Naive B cell (primary cell): Measurements from ENCODE around the gene ALDH3B2. TPM values are rescaled to one million over a fixed set of nuclear protein-coding genes. Genes with fewer than 3 reads are reported as not detected.

Experiments
- ATAC-seq, 2 donors: fragments of 150-1000 bp; cut with Tn5 transposase; 2 replicates each; pipeline ENCODE4 v1.10.0; 2021; ENCODE audit warnings: low read depth in 2 of 2, mild to moderate bottlenecking in 2 of 2, moderate library complexity in 2 of 2
- DNase-seq: peaks from one replicate; pipeline ENCODE4 v3.0.0; 2022
- H3K27ac Mint-ChIP-seq, 6 donors: one replicate each; pipeline ENCODE4 v1.8.0; 2020 to 2022; ENCODE audit warnings: mild to moderate bottlenecking in 6 of 6, mixed read lengths in 6 of 6, moderate library complexity in 5 of 6, inconsistent platforms in 2 of 6
- H3K27me3 Mint-ChIP-seq, 3 donors: one replicate each; pipeline ENCODE4 v1.8.0; 2021 to 2022; ENCODE audit warnings: mixed read lengths in 3 of 3, mild to moderate bottlenecking in 1 of 3
- H3K36me3 Mint-ChIP-seq, 2 donors: one replicate each; pipeline ENCODE4 v1.8.0; 2020 to 2022; ENCODE audit warnings: mixed read lengths in 2 of 2, inconsistent platforms in 1 of 2, mild to moderate bottlenecking in 1 of 2
- H3K4me1 Mint-ChIP-seq, 3 donors: one replicate each; pipeline ENCODE4 v1.8.0; 2020 to 2022; ENCODE audit warnings: mixed read lengths in 3 of 3, inconsistent platforms in 1 of 3, mild to moderate bottlenecking in 1 of 3, moderate library complexity in 1 of 3
- H3K4me3 Mint-ChIP-seq, 8 donors: one replicate each; pipeline ENCODE4 v1.8.0; 2020 to 2022; ENCODE audit warnings: mild to moderate bottlenecking in 8 of 8, mixed read lengths in 8 of 8, moderate library complexity in 8 of 8, inconsistent platforms in 2 of 8
- H3K9me3 Mint-ChIP-seq, 7 donors: one replicate each; pipeline ENCODE4 v1.8.0; 2020 to 2022; ENCODE audit warnings: mixed read lengths in 7 of 7, mild to moderate bottlenecking in 5 of 7, inconsistent platforms in 2 of 7, moderate library complexity in 1 of 7
- polyA plus RNA-seq, 6 donors: library from polyadenylated mRNA; unstranded; fragments of 300-500 nt; fragmentation: Illumina TruSeq; gene quantifications; one replicate each; pipeline ENCODE4 v1.2.3, GENCODE V29; 2021; ENCODE audit warnings: low read depth in 6 of 6

The ALDH3B2 gene
- polyA plus RNA-seq, 6 donors from 2014 or later, result 0.30 to 2.4 (median 1.1) TPM; not detected in 3

DNA sequence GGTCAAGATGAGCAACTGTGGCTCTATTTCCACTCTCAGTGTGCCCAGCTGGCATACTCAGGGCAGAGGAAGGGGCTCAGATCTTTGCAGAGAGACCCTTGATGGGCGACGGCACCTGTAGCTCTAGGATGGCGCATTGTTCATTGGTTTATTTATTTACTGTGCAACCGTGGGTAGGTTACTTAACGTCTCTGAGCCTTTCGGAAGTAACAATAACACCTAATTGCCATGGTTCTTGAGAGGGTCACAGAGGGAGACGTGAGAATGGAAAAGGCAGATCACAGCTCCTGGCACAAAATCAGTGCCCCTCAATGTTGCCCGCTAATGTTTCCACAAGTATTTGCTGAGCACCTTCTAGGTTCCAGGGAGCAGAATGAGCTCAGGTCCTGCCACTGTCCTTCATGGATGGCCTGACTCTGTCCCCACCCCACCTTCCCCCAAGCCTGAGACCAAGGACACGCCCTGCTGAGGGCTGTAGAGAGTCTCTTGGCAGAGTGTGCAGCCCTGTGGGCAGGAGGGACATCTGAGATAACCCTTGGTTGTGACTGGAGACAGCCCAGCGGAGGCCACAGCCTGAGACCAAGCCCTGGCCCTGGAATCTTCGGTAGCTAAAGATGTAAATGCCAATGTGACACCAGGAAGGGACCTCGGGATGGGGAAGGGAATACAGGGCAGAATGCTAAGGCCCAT, 780 bp upstream of the ALDH3B2 start:
- DNase-seq, result no peak
- no peaks in the 10 kb centered on the region for H3K36me3 Mint-ChIP-seq
- ATAC-seq, result no peak
- H3K4me1 Mint-ChIP-seq, result peaks cover 0 to 3% (median 3%) of the 10 kb centered on the region in 3 donors
- peaks cover 6 to 34% (median 10%) of the 10 kb centered on the region in 3 donors for H3K27me3 Mint-ChIP-seq
- H3K27ac Mint-ChIP-seq, result no peak overlapping the region
- peaks cover 0 to 4% (median 1%) of the 10 kb centered on the region in 7 donors for H3K9me3 Mint-ChIP-seq
- no peak overlapping the region for H3K4me3 Mint-ChIP-seq

DNA sequence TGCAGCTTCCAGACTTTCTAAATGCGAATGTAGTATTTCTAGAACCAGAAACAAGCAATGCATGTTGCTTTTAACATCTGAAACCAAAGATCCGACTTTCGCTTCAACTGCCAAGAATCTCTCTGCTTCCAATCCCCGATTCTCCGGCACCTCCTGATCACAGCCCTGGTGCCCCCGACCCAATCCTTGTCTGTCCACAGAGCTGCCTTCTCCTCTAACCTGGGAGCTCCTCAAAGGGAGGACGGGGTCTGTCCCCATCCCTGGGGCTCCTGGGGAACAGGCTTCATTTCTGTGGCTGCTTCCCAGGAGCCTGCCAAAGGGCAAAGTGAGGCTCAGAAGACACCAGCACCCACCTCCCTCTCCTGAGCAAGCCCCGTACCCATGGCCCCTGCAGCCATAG, 521 bp downstream of the ALDH3B2 start:
- DNase-seq (no peak), ATAC-seq (no peak)
- H3K9me3 Mint-ChIP-seq, result peaks cover 0 to 4% (median 1%) of the 10 kb centered on the region in 7 donors
- peaks cover 6 to 34% (median 10%) of the 10 kb centered on the region in 3 donors for H3K27me3 Mint-ChIP-seq
- H3K36me3 Mint-ChIP-seq, result no peaks in the 10 kb centered on the region
- no peak overlapping the region for H3K4me3 Mint-ChIP-seq
- no peak overlapping the region for H3K27ac Mint-ChIP-seq
- H3K4me1 Mint-ChIP-seq, result peaks cover 0 to 5% (median 3%) of the 10 kb centered on the region in 3 donors

DNA sequence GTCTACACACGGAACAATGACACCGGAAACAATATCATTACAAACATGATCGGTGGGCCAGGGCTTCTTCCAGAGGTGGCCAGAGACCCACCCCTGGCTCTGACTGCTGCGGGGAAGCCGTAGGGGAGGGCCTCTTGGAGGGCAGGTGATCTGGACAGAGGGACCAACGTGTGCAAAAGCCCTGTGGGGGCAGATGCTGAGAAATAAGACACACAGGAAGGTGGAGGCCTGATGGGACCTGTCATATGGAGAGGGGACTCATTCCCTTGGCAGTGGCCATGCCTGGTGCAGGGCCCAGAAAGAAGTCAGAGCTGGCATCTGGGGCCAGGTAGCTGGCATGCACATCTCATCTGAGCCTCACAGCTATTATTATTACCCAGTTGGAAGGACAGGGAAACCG, 1.1 kb downstream of the ALDH3B2 start:
- H3K36me3 Mint-ChIP-seq, result no peaks in the 10 kb centered on the region

DNA sequence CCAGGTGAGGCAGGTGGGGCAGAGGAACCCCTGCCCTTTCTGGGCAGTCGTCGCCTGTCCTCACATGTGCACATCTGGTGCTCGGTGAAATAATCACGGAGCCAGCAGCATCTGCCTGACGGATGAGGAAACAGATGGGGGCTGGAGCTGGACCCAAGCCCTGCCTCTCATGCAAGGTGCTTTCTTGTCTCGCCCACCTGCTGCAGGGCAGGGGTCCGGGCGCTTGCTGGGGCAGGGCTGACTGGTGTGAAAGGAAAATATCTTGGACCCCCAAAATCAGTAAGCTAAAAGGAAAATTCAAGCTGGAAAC, 3.3 kb downstream of the ALDH3B2 start:
- peaks cover 6 to 19% (median 10%) of the 10 kb centered on the region in 3 donors for H3K27me3 Mint-ChIP-seq
- H3K27ac Mint-ChIP-seq, result no peak overlapping the region
- no peak overlapping the region for H3K4me3 Mint-ChIP-seq
- peaks cover 9 to 15% (median 12%) of the 10 kb centered on the region in 3 donors for H3K4me1 Mint-ChIP-seq
- no peaks in the 10 kb centered on the region for H3K36me3 Mint-ChIP-seq
- peaks cover 0 to 1% (median 0%) of the 10 kb centered on the region in 7 donors for H3K9me3 Mint-ChIP-seq
- DNase-seq (no peak), ATAC-seq (no peak)

More for the DNA sequence above, 1.1 kb downstream of the ALDH3B2 start:
- Mint-ChIP-seq H3K9me3 (peaks cover 0 to 4% (median 1%) of the 10 kb centered on the region in 7 donors), H3K4me1 (peaks cover 0 to 5% (median 3%) of the 10 kb centered on the region in 3 donors), H3K4me3 (no peak overlapping the region), H3K27ac (no peak overlapping the region), H3K27me3 (peaks cover 6 to 34% (median 10%) of the 10 kb centered on the region in 3 donors)
- no peak for ATAC-seq
- no peak for DNase-seq

DNA sequence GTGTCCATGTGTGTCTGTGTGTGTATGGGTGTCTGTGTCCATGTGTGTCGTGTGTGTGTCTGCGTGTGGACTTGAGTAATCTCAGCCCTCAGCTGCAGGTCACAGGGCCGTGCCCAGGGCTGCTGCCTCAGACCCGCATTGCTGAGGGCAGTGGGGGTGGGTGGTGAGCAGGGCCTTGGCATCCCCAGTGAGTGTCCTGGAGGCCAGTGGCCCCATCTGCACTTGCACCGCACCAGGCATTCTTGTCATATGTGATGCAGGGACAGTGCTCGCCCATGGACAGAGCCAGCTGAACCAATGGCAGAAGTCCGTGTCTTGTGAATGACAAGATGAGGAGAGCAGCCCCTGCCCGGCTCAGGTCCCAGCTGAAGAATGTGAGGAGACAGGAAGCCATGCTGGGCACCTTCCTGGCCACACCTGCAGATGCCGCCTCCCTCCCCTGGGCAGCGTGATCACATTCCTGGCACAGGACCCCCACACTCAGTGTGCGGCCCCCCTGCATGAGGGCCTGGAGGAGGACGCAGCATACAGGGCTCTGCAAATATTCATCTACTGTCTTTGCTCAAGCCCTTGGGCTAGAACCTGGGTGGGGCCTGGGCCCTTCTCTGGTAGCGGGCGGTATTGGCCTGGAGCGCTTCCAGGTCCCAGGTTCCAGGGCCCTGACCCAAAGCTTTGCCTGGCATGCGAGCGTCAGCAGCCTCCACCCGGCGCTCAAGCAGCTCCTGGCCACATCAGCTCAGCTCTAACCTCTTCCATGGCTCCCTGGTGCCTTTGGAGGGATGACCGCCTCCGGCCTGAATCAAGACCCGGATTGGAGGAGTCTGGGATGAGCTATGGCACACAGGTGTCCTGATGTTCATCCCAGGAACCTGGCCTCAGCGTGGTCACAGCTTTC, 3.9 kb downstream of the ALDH3B2 start:
- H3K4me1 Mint-ChIP-seq, result peaks cover 14 to 20% (median 15%) of the 10 kb centered on the region in 3 donors
- ATAC-seq (no peak), DNase-seq (no peak)
- no peak overlapping the region for H3K4me3 Mint-ChIP-seq
- no peak overlapping the region for H3K27ac Mint-ChIP-seq
- peaks cover 6 to 17% (median 10%) of the 10 kb centered on the region in 3 donors for H3K27me3 Mint-ChIP-seq
- no peaks in the 10 kb centered on the region for H3K9me3 Mint-ChIP-seq
- H3K36me3 Mint-ChIP-seq, result no peaks in the 10 kb centered on the region

DNA sequence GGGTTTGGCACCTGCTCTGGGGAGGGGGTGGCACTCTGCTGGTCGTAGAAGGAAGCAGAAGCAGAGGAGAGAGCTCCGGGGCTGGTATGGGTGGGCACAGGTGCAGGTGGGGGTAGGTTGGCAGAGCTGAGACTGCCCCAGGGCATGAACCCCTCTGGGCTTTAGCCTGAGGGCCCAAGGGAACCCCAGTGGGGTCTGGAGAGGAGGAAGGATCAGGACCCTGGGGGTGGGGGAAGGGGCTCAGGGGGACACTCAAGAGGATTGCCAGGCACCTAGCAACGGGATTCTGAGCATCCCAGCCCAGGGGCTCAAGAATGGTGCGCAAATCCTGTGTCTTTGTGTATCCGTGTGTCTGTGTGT, 6.3 kb downstream of the ALDH3B2 start:
- Mint-ChIP-seq H3K27me3 (peaks cover 0 to 2% (median 0%) of the 10 kb centered on the region in 3 donors), H3K4me3 (no peak overlapping the region), H3K4me1 (peaks cover 14 to 20% (median 15%) of the 10 kb centered on the region in 3 donors)

DNA sequence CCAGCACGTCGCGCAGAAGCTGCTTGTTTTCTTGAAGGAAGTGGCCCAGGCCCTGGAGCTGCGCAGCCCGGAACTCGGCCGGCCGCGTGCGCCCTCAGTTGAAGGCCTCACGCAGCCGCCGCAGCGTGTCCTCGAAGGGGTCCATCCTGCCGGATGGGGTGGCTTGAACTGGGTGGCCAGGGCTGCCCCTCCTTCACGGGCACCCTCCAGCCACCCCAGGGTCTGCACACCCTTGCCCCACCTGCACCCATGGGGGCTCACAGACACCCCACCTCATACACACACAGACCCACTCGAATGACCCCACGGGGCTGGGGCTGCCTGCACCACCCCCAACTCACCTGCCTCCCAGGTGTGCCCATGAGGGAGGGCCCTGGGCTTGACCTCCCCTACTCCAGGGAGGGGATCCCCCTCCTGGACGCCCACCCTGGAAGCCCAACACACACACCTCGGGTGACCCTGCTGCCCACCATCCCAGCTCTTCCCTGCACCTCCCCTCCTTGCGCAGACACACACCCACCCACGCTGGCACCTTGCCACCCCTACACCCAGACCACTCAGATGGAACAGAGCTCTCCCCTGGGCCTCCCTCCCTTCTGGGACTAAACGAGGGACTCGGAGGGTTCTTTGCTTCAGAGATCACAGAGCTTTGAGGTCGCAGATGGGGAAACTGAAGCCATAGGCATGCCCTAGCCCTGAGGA, 6.8 kb downstream of the ALDH3B2 start:
- Mint-ChIP-seq H3K27ac (no peak overlapping the region), H3K4me3 (peak overlapping the region in 2 of 8 donors; percentile 46 to 68), H3K36me3 (no peaks in the 10 kb centered on the region), H3K4me1 (peaks cover 14 to 20% (median 15%) of the 10 kb centered on the region in 3 donors), H3K27me3 (no peaks in the 10 kb centered on the region), H3K9me3 (no peaks in the 10 kb centered on the region)
- peak; percentile 73 for DNase-seq
- peak; percentile 93 to 94 for ATAC-seq

More for the DNA sequence above, 6.3 kb downstream of the ALDH3B2 start:
- no peaks in the 10 kb centered on the region for H3K36me3 Mint-ChIP-seq
- no peak for DNase-seq
- no peaks in the 10 kb centered on the region for H3K9me3 Mint-ChIP-seq
- no peak for ATAC-seq
- no peak overlapping the region for H3K27ac Mint-ChIP-seq

DNA sequence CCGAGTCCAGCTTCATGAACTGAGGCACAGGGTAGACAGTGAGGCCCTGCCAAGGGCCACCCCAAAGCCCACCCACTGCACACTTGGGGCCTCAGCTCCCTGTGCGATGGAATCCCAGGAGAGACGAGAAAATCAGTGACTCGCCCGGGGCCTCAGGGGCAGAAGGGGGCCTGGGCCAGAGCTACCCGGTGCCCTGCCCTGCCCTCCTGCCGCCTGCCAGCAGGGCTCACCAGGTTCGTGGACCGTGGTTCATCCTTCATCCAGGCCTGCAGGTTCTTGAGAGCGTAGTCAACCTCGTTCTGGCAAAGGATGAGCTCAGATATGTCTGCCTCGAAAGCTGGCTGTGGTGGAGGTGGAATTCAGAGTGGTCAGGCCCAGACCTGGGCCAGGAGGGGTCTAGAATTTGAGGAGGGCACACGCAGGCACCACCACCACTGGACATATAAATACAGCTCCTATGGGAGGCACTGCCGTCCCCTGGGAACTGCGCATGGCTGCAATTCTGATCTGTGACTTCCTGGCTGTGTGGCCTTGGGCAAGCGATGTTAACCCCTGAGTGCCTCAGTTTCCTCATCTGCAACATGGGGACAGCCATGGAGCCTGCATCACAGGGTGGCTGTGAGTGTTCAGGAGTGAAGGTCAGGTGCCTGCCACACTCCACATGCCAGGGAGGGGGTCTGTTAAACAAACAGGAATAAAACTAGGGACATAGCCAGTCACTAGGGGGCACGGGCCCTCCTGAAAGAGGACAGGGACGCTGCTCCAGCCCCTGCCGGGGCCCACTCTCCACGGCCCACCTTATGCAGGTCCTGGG, 7.5 kb downstream of the ALDH3B2 start:
- Mint-ChIP-seq H3K4me1 (peaks cover 14 to 20% (median 15%) of the 10 kb centered on the region in 3 donors), H3K4me3 (peak overlapping the region in 6 of 8 donors; percentile 42 to 77 (median 66)), H3K9me3 (no peaks in the 10 kb centered on the region), H3K36me3 (no peaks in the 10 kb centered on the region), H3K27me3 (no peaks in the 10 kb centered on the region), H3K27ac (peak overlapping the region in 1 of 6 donors; percentile 65)
- ATAC-seq (no peak), DNase-seq (no peak)

DNA sequence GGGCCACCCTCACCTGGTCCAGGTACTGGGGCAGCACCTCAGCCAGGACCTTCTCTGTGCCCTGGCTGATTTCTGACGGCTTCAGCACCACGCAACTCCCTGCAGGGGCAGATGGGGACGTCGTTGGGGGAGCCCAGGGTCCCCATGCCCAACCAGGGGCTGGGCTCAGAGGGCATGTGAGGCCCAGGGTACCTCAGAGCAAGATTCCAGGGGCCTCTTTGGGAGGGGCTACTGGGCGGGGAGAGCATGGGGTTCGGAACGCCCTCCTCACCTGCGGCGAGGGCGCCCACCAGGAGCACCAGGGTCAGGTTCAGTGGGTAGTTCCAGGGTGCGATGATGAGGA, 8.1 kb downstream of the ALDH3B2 start:
- peak overlapping the region in 4 of 8 donors; percentile 35 to 65 (median 44) for H3K4me3 Mint-ChIP-seq
- ATAC-seq, result no peak
- DNase-seq, result no peak
- H3K36me3 Mint-ChIP-seq, result no peaks in the 10 kb centered on the region
- H3K4me1 Mint-ChIP-seq, result peaks cover 14 to 20% (median 15%) of the 10 kb centered on the region in 3 donors
- H3K27ac Mint-ChIP-seq, result no peak overlapping the region
- H3K9me3 Mint-ChIP-seq, result no peaks in the 10 kb centered on the region
- no peaks in the 10 kb centered on the region for H3K27me3 Mint-ChIP-seq

DNA sequence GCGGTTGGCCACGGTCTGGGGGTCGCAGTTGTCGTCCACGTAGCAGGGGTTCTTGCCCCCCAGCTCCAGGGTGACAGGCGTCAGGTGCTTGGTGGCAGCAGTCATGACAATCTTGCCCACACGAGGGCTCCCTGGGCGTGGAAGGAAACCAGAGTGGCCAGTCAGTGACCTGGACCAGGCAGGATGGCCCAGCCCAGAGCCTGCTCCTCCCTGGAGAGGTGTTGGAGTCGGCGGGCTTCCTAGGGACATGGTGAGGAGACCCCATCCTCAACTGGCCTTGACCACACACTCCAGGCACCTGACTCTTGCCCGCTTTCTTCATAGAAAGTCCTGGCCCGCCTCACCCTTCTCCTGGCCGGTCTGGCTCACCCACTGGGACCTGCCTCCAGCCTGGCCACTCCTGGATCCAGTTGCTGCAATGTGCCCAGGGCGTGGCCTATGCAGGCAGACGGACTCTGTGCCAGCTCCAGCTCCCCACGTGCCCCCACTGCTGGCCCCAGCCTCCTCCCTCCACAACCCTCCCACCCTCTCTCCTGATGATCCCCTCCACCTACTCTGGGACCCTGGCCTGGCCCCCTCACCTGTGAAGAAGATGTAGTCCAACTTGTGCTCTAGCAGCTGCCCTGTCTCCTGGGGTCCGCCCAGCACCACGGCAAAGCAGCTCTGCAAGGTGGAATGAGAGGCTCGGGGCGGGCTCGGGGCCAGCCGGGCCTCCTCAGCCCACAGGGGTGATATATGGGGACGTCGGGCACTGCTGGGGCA, 8.7 kb downstream of the ALDH3B2 start:
- Mint-ChIP-seq H3K4me1 (peaks cover 14 to 20% (median 15%) of the 10 kb centered on the region in 3 donors), H3K27me3 (no peaks in the 10 kb centered on the region), H3K4me3 (peak overlapping the region in 3 of 8 donors; percentile 22 to 65 (median 46)), H3K9me3 (no peaks in the 10 kb centered on the region), H3K27ac (no peak overlapping the region), H3K36me3 (no peaks in the 10 kb centered on the region)
- ATAC-seq (no peak), DNase-seq (no peak)

DNA sequence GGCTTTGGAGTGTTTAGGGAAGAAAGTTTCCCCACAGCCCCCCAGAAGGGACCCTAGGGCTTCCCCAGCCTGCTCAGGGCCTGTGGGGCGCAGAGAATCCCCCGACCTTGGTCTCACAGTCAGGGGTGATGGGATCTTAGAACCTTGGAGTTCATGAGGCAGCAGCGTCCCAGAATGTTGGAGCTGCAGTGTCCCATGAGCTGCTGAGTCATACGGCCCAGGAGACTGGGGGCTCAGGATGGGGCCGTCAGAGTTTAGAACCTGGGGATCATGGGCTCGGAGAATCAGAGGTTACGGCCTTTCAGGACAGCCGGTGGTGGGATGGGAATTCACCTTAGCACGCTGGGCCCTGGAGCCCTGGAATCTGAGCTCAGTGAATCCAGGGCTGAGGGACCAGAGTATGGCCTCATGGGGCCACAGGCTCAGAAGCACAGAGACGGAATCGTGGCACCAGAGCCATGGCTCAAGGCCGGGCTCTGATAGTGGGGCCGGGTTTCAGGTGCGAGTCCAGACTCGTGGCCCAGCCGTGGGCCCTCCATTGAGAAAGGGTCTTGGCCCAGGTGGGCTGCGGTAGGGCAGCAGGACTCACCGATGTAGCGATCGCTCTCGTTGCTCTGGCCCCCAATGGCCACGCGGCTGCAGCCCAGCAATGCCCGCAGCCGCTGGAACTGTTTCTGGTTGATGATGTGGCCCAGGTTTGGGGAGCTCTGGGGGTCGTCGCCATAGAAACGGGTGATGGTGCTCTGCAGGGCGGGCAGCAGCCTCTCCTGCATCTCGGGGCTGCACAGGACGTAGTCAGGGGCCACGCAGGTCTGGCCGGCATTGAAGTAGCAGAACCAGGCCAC, 9.5 kb downstream of the ALDH3B2 start:
- peak overlapping the region in 1 of 6 donors; percentile 53 for H3K27ac Mint-ChIP-seq
- ATAC-seq (no peak), DNase-seq (no peak)
- H3K27me3 Mint-ChIP-seq, result no peaks in the 10 kb centered on the region
- no peak overlapping the region for H3K4me3 Mint-ChIP-seq
- no peaks in the 10 kb centered on the region for H3K9me3 Mint-ChIP-seq
- peaks cover 12 to 15% (median 14%) of the 10 kb centered on the region in 3 donors for H3K4me1 Mint-ChIP-seq
- no peaks in the 10 kb centered on the region for H3K36me3 Mint-ChIP-seq
